Measurements from ENCODE around the gene MROH8. TPM values are rescaled to one million over a fixed set of nuclear protein-coding genes. Genes with fewer than 3 reads are reported as not detected.
A peak's percentile ranks its signal among the peaks of the same experiment; 100 is the strongest.
"Not testable (repeated sequence)": the region's sequence is repeated elsewhere in the genome, so short reads cannot be mapped to it uniquely, and the experiment has no call there.

Gene MROH8
- total and polyA plus RNA-seq, 2 experiments from 2014 or later, result 5.8 to 12.1 TPM

- Histone ChIP-seq H3K36me3 (no peaks in the 10 kb centered on the region), H3K27me3 (no peaks in the 10 kb centered on the region), H3K9me3 (ENCODE audit: low read depth) (no peaks in the 10 kb centered on the region), H3K27ac (no peak overlapping the region), H3K4me1 (ENCODE audit: low read depth) (no peaks in the 10 kb centered on the region), H3K4me3 (no peak overlapping the region)
- DNase-seq (ENCODE audit: low read depth in 1 of 2, low spot score in 1 of 2), result no peak
- no peak for TF ChIP-seq CTCF (IDR thresholded peaks at IDR 0.05; ENCODE audit: low read depth, low read length)
Measured at GRCh38 chr20:37142708-37143107, 36.6 kb downstream of the MROH8 start.

GRCh38 chr20:37137547-37137946, 41.8 kb downstream of the MROH8 start:
- H3K9me3 ChIP-seq (ENCODE audit: low read depth), result no peaks in the 10 kb centered on the region

GRCh38 chr20:37133952-37134351, 45.4 kb downstream of the MROH8 start:
- Histone ChIP-seq H3K27me3 (no peaks in the 10 kb centered on the region), H3K4me1 (ENCODE audit: low read depth) (peaks cover 16% of the 10 kb centered on the region), H3K9me3 (ENCODE audit: low read depth) (no peaks in the 10 kb centered on the region), H3K4me3 (no peak overlapping the region), H3K36me3 (no peaks in the 10 kb centered on the region), H3K27ac (peak overlapping the region; percentile 65)
- peak in 1 of 2 donors; percentile 47 for DNase-seq (ENCODE audit: low read depth in 1 of 2, low spot score in 1 of 2)
- no peak for TF ChIP-seq CTCF (IDR thresholded peaks at IDR 0.05; ENCODE audit: low read depth, low read length)

More at GRCh38 chr20:37137547-37137946, 41.8 kb downstream of the MROH8 start:
- TF ChIP-seq CTCF (IDR thresholded peaks at IDR 0.05; ENCODE audit: low read depth, low read length), result no peak
- Histone ChIP-seq H3K27ac (no peak overlapping the region), H3K4me1 (ENCODE audit: low read depth) (peaks cover 16% of the 10 kb centered on the region), H3K4me3 (no peak overlapping the region), H3K27me3 (no peaks in the 10 kb centered on the region), H3K36me3 (no peaks in the 10 kb centered on the region)
- no peak for DNase-seq (ENCODE audit: low read depth in 1 of 2, low spot score in 1 of 2)

- no peak overlapping the region for H3K27ac ChIP-seq
- no peaks in the 10 kb centered on the region for H3K36me3 ChIP-seq
- no peak for DNase-seq (ENCODE audit: low read depth in 1 of 2, low spot score in 1 of 2)
- H3K9me3 ChIP-seq (ENCODE audit: low read depth), result no peaks in the 10 kb centered on the region
- H3K4me1 ChIP-seq (ENCODE audit: low read depth), result peaks cover 16% of the 10 kb centered on the region
- H3K27me3 ChIP-seq, result no peaks in the 10 kb centered on the region
- no peak overlapping the region for H3K4me3 ChIP-seq
- no peak for TF ChIP-seq CTCF (IDR thresholded peaks at IDR 0.05; ENCODE audit: low read depth, low read length)
Measured at GRCh38 chr20:37131486-37131885, 47.9 kb downstream of the MROH8 start.

GRCh38 chr20:37128803-37129202, 50.5 kb downstream of the MROH8 start:
- Histone ChIP-seq H3K4me1 (ENCODE audit: low read depth) (peaks cover 6% of the 10 kb centered on the region), H3K36me3 (no peaks in the 10 kb centered on the region), H3K27me3 (no peaks in the 10 kb centered on the region), H3K27ac (no peak overlapping the region), H3K9me3 (ENCODE audit: low read depth) (no peaks in the 10 kb centered on the region), H3K4me3 (no peak overlapping the region)
- TF ChIP-seq CTCF (IDR thresholded peaks at IDR 0.05; ENCODE audit: low read depth, low read length), result no peak
- DNase-seq (ENCODE audit: low read depth in 1 of 2, low spot score in 1 of 2), result no peak

GRCh38 chr20:37126290-37126689, 53.1 kb downstream of the MROH8 start:
- not testable (repeated sequence) for DNase-seq (ENCODE audit: low read depth in 1 of 2, low spot score in 1 of 2)

More at GRCh38 chr20:37126290-37126689, 53.1 kb downstream of the MROH8 start:
- not testable (repeated sequence) for H3K4me3 ChIP-seq; H3K4me1 ChIP-seq (ENCODE audit: low read depth); H3K27ac ChIP-seq; H3K27me3 ChIP-seq; H3K36me3 ChIP-seq; H3K9me3 ChIP-seq (ENCODE audit: low read depth)

Data from cardiac muscle cell (in vitro differentiated cells and primary cell).